Stimulated activated naive CD8-positive, alpha-beta T cell treated with anti-CD3 and anti-CD28 coated beads, Interleukin-15, Interleukin-2, amounts not matched to agents 100 ng/mL and 50 ng/mL, for 24 hours (primary cell): ENCODE data around the gene ADSS1.

Source experiments
- H3K27ac Mint-ChIP-seq: one replicate; pipeline ENCODE4 v1.8.0; 2021; ENCODE audit warnings: mild to moderate bottlenecking, mixed read lengths
- H3K27me3 Mint-ChIP-seq: one replicate; pipeline ENCODE4 v1.8.0; 2021; ENCODE audit warnings: mixed read lengths
- H3K36me3 Mint-ChIP-seq: one replicate; pipeline ENCODE4 v1.8.0; 2021; ENCODE audit warnings: low read depth, mixed read lengths
- H3K4me1 Mint-ChIP-seq: one replicate; pipeline ENCODE4 v1.8.0; 2021; ENCODE audit warnings: low read depth, mixed read lengths
- H3K4me3 Mint-ChIP-seq: one replicate; pipeline ENCODE4 v1.8.0; 2021; ENCODE audit warnings: mild to moderate bottlenecking, mixed read lengths
- H3K9me3 Mint-ChIP-seq: one replicate; pipeline ENCODE4 v1.8.0; 2021; ENCODE audit warnings: mixed read lengths

ADSS1 gene

GRCh38 chr14:104702673-104703072, 21.4 kb upstream of the ADSS1 start:
- Mint-ChIP-seq H3K4me1 (no peaks in the 10 kb centered on the region), H3K27me3 (no peaks in the 10 kb centered on the region), H3K9me3 (no peaks in the 10 kb centered on the region), H3K36me3 (peaks cover 8% of the 10 kb centered on the region), H3K27ac (no peak overlapping the region), H3K4me3 (no peak overlapping the region)

GRCh38 chr14:104703269-104703668, 20.8 kb upstream of the ADSS1 start:
- H3K9me3 Mint-ChIP-seq = no peaks in the 10 kb centered on the region
- no peaks in the 10 kb centered on the region for H3K4me1 Mint-ChIP-seq
- no peak overlapping the region for H3K4me3 Mint-ChIP-seq
- H3K36me3 Mint-ChIP-seq = peaks cover 8% of the 10 kb centered on the region
- H3K27ac Mint-ChIP-seq = no peak overlapping the region
- H3K27me3 Mint-ChIP-seq = no peaks in the 10 kb centered on the region

- Mint-ChIP-seq H3K4me3 (no peak overlapping the region), H3K9me3 (no peaks in the 10 kb centered on the region), H3K27me3 (no peaks in the 10 kb centered on the region), H3K36me3 (peaks cover 8% of the 10 kb centered on the region), H3K4me1 (no peaks in the 10 kb centered on the region), H3K27ac (no peak overlapping the region)
These were observed 19.8 kb upstream of the ADSS1 start for GRCh38 chr14:104704252-104704651.

GRCh38 chr14:104705340-104706047, 18.5 kb upstream of the ADSS1 start:
- H3K27ac Mint-ChIP-seq = no peak overlapping the region
- no peaks in the 10 kb centered on the region for H3K27me3 Mint-ChIP-seq
- no peak overlapping the region for H3K4me3 Mint-ChIP-seq
- peaks cover 12% of the 10 kb centered on the region for H3K36me3 Mint-ChIP-seq
- H3K9me3 Mint-ChIP-seq = no peaks in the 10 kb centered on the region
- H3K4me1 Mint-ChIP-seq = no peaks in the 10 kb centered on the region

GRCh38 chr14:104706733-104707607, 17.1 kb upstream of the ADSS1 start:
- Mint-ChIP-seq H3K9me3 (no peaks in the 10 kb centered on the region), H3K4me1 (no peaks in the 10 kb centered on the region), H3K4me3 (no peak overlapping the region), H3K36me3 (peaks cover 13% of the 10 kb centered on the region), H3K27ac (no peak overlapping the region), H3K27me3 (no peaks in the 10 kb centered on the region)

GRCh38 chr14:104707608-104708595, 16.1 kb upstream of the ADSS1 start:
- no peaks in the 10 kb centered on the region for H3K4me1 Mint-ChIP-seq
- H3K9me3 Mint-ChIP-seq = no peaks in the 10 kb centered on the region
- H3K27me3 Mint-ChIP-seq = no peaks in the 10 kb centered on the region
- H3K27ac Mint-ChIP-seq = no peak overlapping the region
- no peak overlapping the region for H3K4me3 Mint-ChIP-seq
- H3K36me3 Mint-ChIP-seq = peaks cover 13% of the 10 kb centered on the region

GRCh38 chr14:104708606-104709268, 15.3 kb upstream of the ADSS1 start:
- no peak overlapping the region for H3K27ac Mint-ChIP-seq
- no peaks in the 10 kb centered on the region for H3K27me3 Mint-ChIP-seq
- no peaks in the 10 kb centered on the region for H3K4me1 Mint-ChIP-seq
- no peaks in the 10 kb centered on the region for H3K9me3 Mint-ChIP-seq
- H3K4me3 Mint-ChIP-seq = no peak overlapping the region
- H3K36me3 Mint-ChIP-seq = peaks cover 13% of the 10 kb centered on the region

- H3K36me3 Mint-ChIP-seq = peaks cover 6% of the 10 kb centered on the region
- no peaks in the 10 kb centered on the region for H3K9me3 Mint-ChIP-seq
- no peaks in the 10 kb centered on the region for H3K4me1 Mint-ChIP-seq
- H3K4me3 Mint-ChIP-seq = no peak overlapping the region
- H3K27me3 Mint-ChIP-seq = no peaks in the 10 kb centered on the region
- H3K27ac Mint-ChIP-seq = no peak overlapping the region
These were observed 14.5 kb upstream of the ADSS1 start for GRCh38 chr14:104709387-104710039.

- H3K4me1 Mint-ChIP-seq = no peaks in the 10 kb centered on the region
- H3K4me3 Mint-ChIP-seq = no peak overlapping the region
- H3K9me3 Mint-ChIP-seq = no peaks in the 10 kb centered on the region
- no peaks in the 10 kb centered on the region for H3K27me3 Mint-ChIP-seq
- H3K36me3 Mint-ChIP-seq = peaks cover 4% of the 10 kb centered on the region
- H3K27ac Mint-ChIP-seq = no peak overlapping the region
These were observed 13.8 kb upstream of the ADSS1 start for GRCh38 chr14:104710071-104710735.

- Mint-ChIP-seq H3K4me1 (no peaks in the 10 kb centered on the region), H3K36me3 (peaks cover 14% of the 10 kb centered on the region), H3K9me3 (no peaks in the 10 kb centered on the region), H3K27ac (no peak overlapping the region), H3K4me3 (no peak overlapping the region), H3K27me3 (no peaks in the 10 kb centered on the region)
These were observed 10.9 kb upstream of the ADSS1 start for GRCh38 chr14:104712881-104713734.

GRCh38 chr14:104714066-104714465, 10.0 kb upstream of the ADSS1 start:
- Mint-ChIP-seq H3K36me3 (peaks cover 14% of the 10 kb centered on the region), H3K27ac (no peak overlapping the region), H3K27me3 (no peaks in the 10 kb centered on the region), H3K9me3 (no peaks in the 10 kb centered on the region), H3K4me3 (no peak overlapping the region), H3K4me1 (no peaks in the 10 kb centered on the region)

- H3K9me3 Mint-ChIP-seq = no peaks in the 10 kb centered on the region
- peaks cover 14% of the 10 kb centered on the region for H3K36me3 Mint-ChIP-seq
- no peak overlapping the region for H3K27ac Mint-ChIP-seq
- no peak overlapping the region for H3K4me3 Mint-ChIP-seq
- H3K27me3 Mint-ChIP-seq = no peaks in the 10 kb centered on the region
- H3K4me1 Mint-ChIP-seq = no peaks in the 10 kb centered on the region
These were observed 9.3 kb upstream of the ADSS1 start for GRCh38 chr14:104714681-104715080.

GRCh38 chr14:104715416-104715815, 8.6 kb upstream of the ADSS1 start:
- H3K36me3 Mint-ChIP-seq = peaks cover 11% of the 10 kb centered on the region
- no peaks in the 10 kb centered on the region for H3K9me3 Mint-ChIP-seq

More at GRCh38 chr14:104715416-104715815, 8.6 kb upstream of the ADSS1 start:
- Mint-ChIP-seq H3K4me3 (no peak overlapping the region), H3K27ac (no peak overlapping the region), H3K4me1 (no peaks in the 10 kb centered on the region), H3K27me3 (no peaks in the 10 kb centered on the region)
